Retinal pigment epithelial cell (primary cell): ENCODE results near the gene AGR2.

ENCODE experiments used
- DNase-seq: peaks from one replicate; pipeline ENCODE4 v3.0.0-alpha.2; 2010; ENCODE audit warnings: low read depth
- H3K4me3 ChIP-seq: 2 replicates; pipeline ENCODE4 v1.5.1; 2011; ENCODE audit warnings: mild to moderate bottlenecking, low read length, control low read depth, moderate library complexity
- TF ChIP-seq, protein P1 (sequence below): conservative IDR thresholded peaks from 2 replicates; pipeline ENCODE4 v1.5.1; 2011; ENCODE audit warnings: low read depth, low read length, control low read depth, inconsistent platforms

Gene AGR2

GRCh38 chr7:16745645-16746044 is 59.2 kb downstream of the AGR2 start:
- no peak overlapping the region for H3K4me3 ChIP-seq
- TF ChIP-seq, protein P1, sequence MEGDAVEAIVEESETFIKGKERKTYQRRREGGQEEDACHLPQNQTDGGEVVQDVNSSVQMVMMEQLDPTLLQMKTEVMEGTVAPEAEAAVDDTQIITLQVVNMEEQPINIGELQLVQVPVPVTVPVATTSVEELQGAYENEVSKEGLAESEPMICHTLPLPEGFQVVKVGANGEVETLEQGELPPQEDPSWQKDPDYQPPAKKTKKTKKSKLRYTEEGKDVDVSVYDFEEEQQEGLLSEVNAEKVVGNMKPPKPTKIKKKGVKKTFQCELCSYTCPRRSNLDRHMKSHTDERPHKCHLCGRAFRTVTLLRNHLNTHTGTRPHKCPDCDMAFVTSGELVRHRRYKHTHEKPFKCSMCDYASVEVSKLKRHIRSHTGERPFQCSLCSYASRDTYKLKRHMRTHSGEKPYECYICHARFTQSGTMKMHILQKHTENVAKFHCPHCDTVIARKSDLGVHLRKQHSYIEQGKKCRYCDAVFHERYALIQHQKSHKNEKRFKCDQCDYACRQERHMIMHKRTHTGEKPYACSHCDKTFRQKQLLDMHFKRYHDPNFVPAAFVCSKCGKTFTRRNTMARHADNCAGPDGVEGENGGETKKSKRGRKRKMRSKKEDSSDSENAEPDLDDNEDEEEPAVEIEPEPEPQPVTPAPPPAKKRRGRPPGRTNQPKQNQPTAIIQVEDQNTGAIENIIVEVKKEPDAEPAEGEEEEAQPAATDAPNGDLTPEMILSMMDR = no peak
- DNase-seq = no peak

GRCh38 chr7:16744518-16745250 is 60.1 kb downstream of the AGR2 start:
- DNase-seq = no peak
- no peak overlapping the region for H3K4me3 ChIP-seq
- TF ChIP-seq, protein P1 = no peak

DNA sequence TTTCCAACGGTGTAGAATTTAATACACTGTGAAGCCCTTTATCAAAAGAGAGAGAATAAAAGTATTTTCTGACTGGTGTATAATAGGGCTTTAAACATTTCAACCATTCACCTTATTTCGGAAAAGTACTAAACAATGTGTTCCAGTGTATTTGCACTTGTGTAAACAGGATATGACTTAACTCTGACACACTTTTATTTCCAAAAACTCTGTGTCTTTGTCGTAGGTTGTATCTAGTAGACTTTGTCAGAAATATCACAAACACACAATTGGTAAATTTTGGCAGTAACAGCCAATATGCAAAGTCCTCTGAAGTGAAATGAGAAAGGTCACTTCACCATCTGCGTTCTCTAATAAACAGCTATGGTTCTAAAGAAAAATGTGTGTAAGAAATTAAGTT is 61.6 kb downstream of the AGR2 start:
- H3K4me3 ChIP-seq = no peak overlapping the region
- TF ChIP-seq, protein P1 = no peak
- DNase-seq = no peak

DNA sequence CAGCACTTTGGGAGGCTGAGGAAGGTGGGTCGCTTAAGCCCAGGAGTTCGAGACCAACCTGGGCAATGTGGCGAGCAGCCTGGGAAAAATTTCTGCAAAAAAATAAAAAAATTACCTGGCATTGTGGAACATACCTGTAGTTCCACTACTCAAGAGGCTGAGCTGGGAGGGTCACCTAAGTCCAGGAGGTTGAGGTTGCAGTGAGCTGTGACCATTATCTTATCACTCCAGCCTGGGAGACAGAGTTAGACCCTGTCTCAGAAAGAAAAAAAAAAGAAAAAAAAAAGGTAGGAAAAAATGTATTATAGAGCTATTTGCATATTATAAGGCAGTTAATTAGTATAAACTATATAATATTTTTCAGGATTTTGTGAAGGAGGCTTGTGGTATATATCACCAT is 62.3 kb downstream of the AGR2 start:
- no peak overlapping the region for H3K4me3 ChIP-seq
- no peak for DNase-seq
- TF ChIP-seq, protein P1 = no peak
